NCI-H226 (cell line): Measurements from ENCODE around the gene YAP1.
"Not testable (repeated sequence)": the region's sequence is repeated elsewhere in the genome, so short reads cannot be mapped to it uniquely, and the experiment has no call there.

Experiments used
- DNase-seq: peaks from one replicate; pipeline ENCODE4 v3.0.0-alpha.2; 2015

Gene YAP1

GRCh38 chr11:102244681-102245409 is 134.6 kb downstream of the YAP1 start:
- peak; percentile 94 for DNase-seq

- no peak for DNase-seq
Measured at GRCh38 chr11:102251423-102251822, 141.2 kb downstream of the YAP1 start.

GRCh38 chr11:102252339-102252891 is 142.2 kb downstream of the YAP1 start:
- no peak for DNase-seq

- DNase-seq, result peak; percentile 38
Measured at GRCh38 chr11:102253020-102253715, 142.9 kb downstream of the YAP1 start.

- no peak for DNase-seq
Measured at GRCh38 chr11:102254047-102254446, 143.8 kb downstream of the YAP1 start.

- DNase-seq, result peak; percentile 85
Measured at GRCh38 chr11:102256251-102256650, 146.0 kb downstream of the YAP1 start.

- DNase-seq, result no peak
Measured at GRCh38 chr11:102260241-102260640, 150.0 kb downstream of the YAP1 start.

GRCh38 chr11:102263379-102264003 is 153.2 kb downstream of the YAP1 start:
- DNase-seq, result no peak

GRCh38 chr11:102264704-102265103 is 154.5 kb downstream of the YAP1 start:
- not testable (repeated sequence) for DNase-seq

GRCh38 chr11:102266099-102266498 is 155.9 kb downstream of the YAP1 start:
- DNase-seq, result no peak

GRCh38 chr11:102267609-102268008 is 157.4 kb downstream of the YAP1 start:
- DNase-seq, result peak; percentile 72

GRCh38 chr11:102268083-102268984 is 158.1 kb downstream of the YAP1 start:
- DNase-seq, result peak; percentile 85

GRCh38 chr11:102268985-102269470 is 158.8 kb downstream of the YAP1 start:
- no peak for DNase-seq

GRCh38 chr11:102269927-102270326 is 159.7 kb downstream of the YAP1 start:
- peak; percentile 59 for DNase-seq

- no peak for DNase-seq
Measured at GRCh38 chr11:102272047-102272824, 162.0 kb downstream of the YAP1 start.

- DNase-seq, result no peak
Measured at GRCh38 chr11:102274628-102275027, 164.4 kb downstream of the YAP1 start.

GRCh38 chr11:102276362-102276761 is 166.1 kb downstream of the YAP1 start:
- DNase-seq, result no peak

- no peak for DNase-seq
Measured at GRCh38 chr11:102276783-102277182, 166.5 kb downstream of the YAP1 start.

- DNase-seq, result no peak
Measured at GRCh38 chr11:102279641-102280170, 169.5 kb downstream of the YAP1 start.

GRCh38 chr11:102280245-102280833 is 170.1 kb downstream of the YAP1 start:
- no peak for DNase-seq
